H9 (cell line): Measurements from ENCODE around the gene DCAF7. TPM values are rescaled to one million over a fixed set of nuclear protein-coding genes. Genes with fewer than 3 reads are reported as not detected.

ENCODE experiments used
- DNase-seq: peaks from one replicate; pipeline ENCODE4 v3.0.0-alpha.2; 2017
- H2AFZ ChIP-seq: one replicate; pipeline ENCODE4 v1.6.1; 2013; ENCODE audit warnings: mild to moderate bottlenecking, low read length, control low read depth, moderate library complexity
- H2AK5ac ChIP-seq: 2 replicates; pipeline ENCODE4 v1.6.1; 2013; ENCODE audit warnings: low read length, control low read depth, mixed read lengths; ENCODE audit not compliant: insufficient read length
- H2BK120ac ChIP-seq: one replicate; pipeline ENCODE4 v1.6.1; 2013; ENCODE audit warnings: low read depth, mild to moderate bottlenecking, low read length, control low read depth, inconsistent platforms; ENCODE audit not compliant: poor library complexity, severe bottlenecking
- H2BK12ac ChIP-seq: 2 replicates; pipeline ENCODE4 v1.6.1; 2013; ENCODE audit warnings: low read length, control low read depth, mixed read lengths, low read depth; ENCODE audit not compliant: insufficient read length
- H2BK15ac ChIP-seq: 2 replicates; pipeline ENCODE4 v1.6.1; 2013; ENCODE audit warnings: low read depth, low read length, control low read depth
- H2BK20ac ChIP-seq: one replicate; pipeline ENCODE4 v1.6.1; 2013; ENCODE audit warnings: low read depth, mild to moderate bottlenecking, low read length, control low read depth, inconsistent platforms; ENCODE audit not compliant: poor library complexity, severe bottlenecking
- H2BK5ac ChIP-seq: 2 replicates; pipeline ENCODE4 v1.6.1; 2013; ENCODE audit warnings: low read length, control low read depth, mixed read lengths; ENCODE audit not compliant: insufficient read length
- H3K14ac ChIP-seq: 2 replicates; pipeline ENCODE4 v1.6.1; 2013; ENCODE audit warnings: low read length, control low read depth; ENCODE audit not compliant: insufficient read depth
- H3K18ac ChIP-seq: 2 replicates; pipeline ENCODE4 v1.6.1; 2013; ENCODE audit warnings: low read depth, mild to moderate bottlenecking, mixed read lengths, low read length, control low read depth; ENCODE audit not compliant: insufficient read length
- H3K23ac ChIP-seq: 2 replicates; pipeline ENCODE4 v1.6.1; 2013; ENCODE audit warnings: low read length, control low read depth, mixed read lengths, low read depth; ENCODE audit not compliant: insufficient read length
- H3K23me2 ChIP-seq: 2 replicates; pipeline ENCODE4 v1.6.1; 2013; ENCODE audit warnings: low read depth, mild to moderate bottlenecking, mixed read lengths, low read length, control low read depth; ENCODE audit not compliant: insufficient read length, poor library complexity, severe bottlenecking
- H3K27ac ChIP-seq: 2 replicates; pipeline ENCODE4 v1.5.1; 2013; ENCODE audit warnings: low read length, control low read depth, mixed read lengths, low read depth; ENCODE audit not compliant: insufficient read length
- H3K27me3 ChIP-seq: 2 replicates; pipeline ENCODE4 v1.6.1; 2013; ENCODE audit warnings: low read length, control low read depth, inconsistent platforms; ENCODE audit not compliant: insufficient read depth
- H3K4ac ChIP-seq: 2 replicates; pipeline ENCODE4 v1.6.1; 2013; ENCODE audit warnings: low read depth, mild to moderate bottlenecking, control low read depth, inconsistent platforms, low read length, moderate library complexity
- H3K4me1 ChIP-seq: 2 replicates; pipeline ENCODE4 v1.6.1; 2013; ENCODE audit warnings: low read length, control low read depth, inconsistent platforms; ENCODE audit not compliant: insufficient read depth
- H3K4me2 ChIP-seq: 2 replicates; pipeline ENCODE4 v1.6.1; 2013; ENCODE audit warnings: low read length, control low read depth, mixed read lengths; ENCODE audit not compliant: insufficient read length, insufficient read depth
- H3K56ac ChIP-seq: 2 replicates; pipeline ENCODE4 v1.6.1; 2013; ENCODE audit warnings: low read depth, mild to moderate bottlenecking, mixed read lengths, low read length, control low read depth; ENCODE audit not compliant: insufficient read length
- H3K79me1 ChIP-seq: 2 replicates; pipeline ENCODE4 v1.6.1; 2013; ENCODE audit warnings: low read depth, mild to moderate bottlenecking, moderate library complexity, low read length, control low read depth, inconsistent platforms; ENCODE audit not compliant: insufficient read depth, poor library complexity, severe bottlenecking
- H3K79me2 ChIP-seq: 2 replicates; pipeline ENCODE4 v1.6.1; 2013; ENCODE audit warnings: low read length, control low read depth, inconsistent platforms; ENCODE audit not compliant: insufficient read depth
- H3K9ac ChIP-seq: 2 replicates; pipeline ENCODE4 v1.6.1; 2013; ENCODE audit warnings: low read length, control low read depth, mixed read lengths; ENCODE audit not compliant: insufficient read length; ENCODE audit errors: extremely low read depth
- H3K9me3 ChIP-seq: one replicate; pipeline ENCODE4 v1.6.1; 2013; ENCODE audit warnings: low read depth, low read length, inconsistent platforms; ENCODE audit not compliant: control insufficient read depth
- H3T11ph ChIP-seq: one replicate; pipeline ENCODE4 v1.6.1; 2013; ENCODE audit warnings: mild to moderate bottlenecking, low read length, control low read depth, inconsistent platforms
- H4K20me1 ChIP-seq: one replicate; pipeline ENCODE4 v1.6.1; 2013; ENCODE audit not compliant: control insufficient read depth, insufficient read length, insufficient read depth
- H4K5ac ChIP-seq: 2 replicates; pipeline ENCODE4 v1.6.1; 2013; ENCODE audit warnings: low read depth, mild to moderate bottlenecking, mixed read lengths, low read length, control low read depth; ENCODE audit not compliant: insufficient read length
- H4K8ac ChIP-seq: replicated peaks from 2 replicates; pipeline ENCODE4 v1.6.1; 2013; ENCODE audit warnings: low read length, control low read depth, mixed read lengths, low read depth; ENCODE audit not compliant: insufficient read length
- H4K91ac ChIP-seq: 2 replicates; pipeline ENCODE4 v1.6.1; 2013; ENCODE audit warnings: low read depth, mild to moderate bottlenecking, moderate library complexity, mixed read lengths, low read length, control low read depth; ENCODE audit not compliant: insufficient read length
- H3K27ac Mint-ChIP-seq, 3 experiments: 2 replicates in 2 of 3; 3 replicates in 1 of 3; pipeline ENCODE4 v1.8.0; 2020 to 2021; ENCODE audit warnings: mixed read lengths in 3 of 3, mild to moderate bottlenecking in 1 of 3, moderate library complexity in 1 of 3
- H3K27me3 Mint-ChIP-seq: 2 replicates; pipeline ENCODE4 v1.8.0; 2021; ENCODE audit warnings: low read depth, mild to moderate bottlenecking, moderate library complexity, mixed read lengths
- H3K36me3 Mint-ChIP-seq, 3 experiments: 2 replicates in 2 of 3; 3 replicates in 1 of 3; pipeline ENCODE4 v1.8.0; 2020 to 2021; ENCODE audit warnings: low read depth in 3 of 3, mixed read lengths in 3 of 3; ENCODE audit not compliant: insufficient read depth in 1 of 3
- H3K4me1 Mint-ChIP-seq, 2 experiments: 2 replicates each; pipeline ENCODE4 v1.8.0; 2020; ENCODE audit warnings: mixed read lengths in 2 of 2
- H3K4me3 Mint-ChIP-seq, 2 experiments: 2 replicates in 1 of 2; 3 replicates in 1 of 2; pipeline ENCODE4 v1.8.0; 2020 to 2021; ENCODE audit warnings: mild to moderate bottlenecking in 2 of 2, mixed read lengths in 2 of 2, moderate library complexity in 1 of 2
- H3K9me3 Mint-ChIP-seq, 2 experiments: 2 replicates in 1 of 2; 3 replicates in 1 of 2; pipeline ENCODE4 v1.8.0; 2020; ENCODE audit warnings: mild to moderate bottlenecking in 2 of 2, mixed read lengths in 2 of 2, moderate library complexity in 1 of 2
- WGBS: extraction: QIAGEN DNeasy Blood & Tissue Kit; methylation state at CpG from one replicate; pipeline ENCODE4 v1.1.7; 2013; ENCODE audit warnings: missing lambda C conversion rate, low lambda C conversion rate, mixed read lengths; ENCODE audit not compliant: insufficient read length; ENCODE audit errors: extremely low coverage; 5-methylcytosine and 5-hydroxymethylcytosine counted together
- total RNA-seq: library from RNA; stranded (reverse); gene quantifications from 2 replicates; pipeline ENCODE4 v1.2.1, GENCODE V29; 2021
- TF ChIP-seq, protein P1 (sequence below): fragments of 200-600 bp; sonication (generic); conservative IDR thresholded peaks from 3 replicates; pipeline ENCODE4 v1.8.0; 2021; ENCODE audit warnings: antibody characterized with exemption, mild to moderate bottlenecking

Gene DCAF7
- total RNA-seq, 1 experiment from 2014 or later, result 86.2 TPM

DNA sequence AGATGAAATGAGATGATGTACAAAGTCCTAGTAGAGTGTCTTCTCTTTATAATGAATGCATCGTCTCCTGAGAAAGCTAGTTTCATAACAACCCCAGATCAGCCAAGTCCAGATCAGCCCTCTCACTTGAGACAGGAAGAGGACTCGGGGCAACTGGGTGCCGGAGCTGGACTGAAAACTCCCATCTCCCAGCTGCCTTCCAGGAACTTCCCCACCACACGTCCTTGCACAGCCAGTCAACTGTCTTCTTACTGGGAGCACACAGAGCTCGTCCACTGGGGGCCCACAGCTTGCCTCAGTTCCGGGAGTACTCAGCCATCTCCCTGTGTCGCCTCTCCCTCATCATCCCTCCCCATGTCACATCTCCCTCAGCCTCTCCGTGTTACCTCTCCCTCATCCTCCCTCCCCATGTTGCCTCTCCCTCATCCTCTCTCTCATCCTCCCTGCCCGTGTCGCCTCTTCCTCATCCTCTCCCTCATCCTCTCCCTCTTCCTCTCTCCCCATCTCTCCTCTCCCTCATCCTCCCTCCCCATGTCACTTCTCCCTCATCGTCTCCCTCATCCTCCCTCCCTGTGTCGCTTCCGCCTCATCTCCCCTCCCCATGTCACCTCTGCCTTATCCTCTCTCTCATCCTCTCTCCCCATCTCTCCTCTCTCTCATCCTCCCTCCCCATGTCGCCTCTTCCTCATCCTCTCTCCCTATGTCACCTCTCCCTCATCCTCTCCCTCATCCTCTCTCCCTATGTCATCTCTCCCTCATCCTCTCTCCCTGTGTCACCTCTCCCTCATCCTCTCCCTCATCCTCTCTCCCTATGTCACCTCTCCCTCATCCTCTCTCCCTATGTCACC lies 49.5 kb upstream of the DCAF7 start:
- Histone ChIP-seq H3K79me2 (no peaks in the 10 kb centered on the region), H3K18ac (no peak overlapping the region), H3K4me2 (no peak overlapping the region), H2AK5ac (no peak overlapping the region), H3K79me1 (no peaks in the 10 kb centered on the region), H4K20me1 (peaks cover 2% of the 10 kb centered on the region), H3K9me3 (no peaks in the 10 kb centered on the region), H4K8ac (no peak overlapping the region), H3K23me2 (peaks cover 3% of the 10 kb centered on the region), H2BK5ac (no peak overlapping the region), H3K23ac (no peak overlapping the region), H3T11ph (no peak overlapping the region), H3K4ac (no peak overlapping the region), H3K14ac (no peak overlapping the region; the same call in 1 of the 2 replicates), H4K5ac (peak overlapping the region; percentile 4), H3K4me1 (no peaks in the 10 kb centered on the region), H3K9ac (no peak overlapping the region), H2BK12ac (no peak overlapping the region), H4K91ac (no peak overlapping the region), H2BK20ac (no peak overlapping the region), H2BK120ac (no peak overlapping the region), H3K27ac (no peak overlapping the region), H3K56ac (no peak overlapping the region), H2BK15ac (no peak overlapping the region), H2AFZ (no peak overlapping the region), H3K27me3 (no peaks in the 10 kb centered on the region; the same call in 1 of the 2 replicates)
- H3K36me3 Mint-ChIP-seq, result no peaks in the 10 kb centered on the region
- peaks cover 0 to 4% of the 10 kb centered on the region in 2 experiments; a peak in 4 of 5 replicates for H3K9me3 Mint-ChIP-seq
- H3K27ac Mint-ChIP-seq, result no peak overlapping the region
- H3K27me3 Mint-ChIP-seq, result peaks cover 26% of the 10 kb centered on the region
- TF ChIP-seq, protein P1, sequence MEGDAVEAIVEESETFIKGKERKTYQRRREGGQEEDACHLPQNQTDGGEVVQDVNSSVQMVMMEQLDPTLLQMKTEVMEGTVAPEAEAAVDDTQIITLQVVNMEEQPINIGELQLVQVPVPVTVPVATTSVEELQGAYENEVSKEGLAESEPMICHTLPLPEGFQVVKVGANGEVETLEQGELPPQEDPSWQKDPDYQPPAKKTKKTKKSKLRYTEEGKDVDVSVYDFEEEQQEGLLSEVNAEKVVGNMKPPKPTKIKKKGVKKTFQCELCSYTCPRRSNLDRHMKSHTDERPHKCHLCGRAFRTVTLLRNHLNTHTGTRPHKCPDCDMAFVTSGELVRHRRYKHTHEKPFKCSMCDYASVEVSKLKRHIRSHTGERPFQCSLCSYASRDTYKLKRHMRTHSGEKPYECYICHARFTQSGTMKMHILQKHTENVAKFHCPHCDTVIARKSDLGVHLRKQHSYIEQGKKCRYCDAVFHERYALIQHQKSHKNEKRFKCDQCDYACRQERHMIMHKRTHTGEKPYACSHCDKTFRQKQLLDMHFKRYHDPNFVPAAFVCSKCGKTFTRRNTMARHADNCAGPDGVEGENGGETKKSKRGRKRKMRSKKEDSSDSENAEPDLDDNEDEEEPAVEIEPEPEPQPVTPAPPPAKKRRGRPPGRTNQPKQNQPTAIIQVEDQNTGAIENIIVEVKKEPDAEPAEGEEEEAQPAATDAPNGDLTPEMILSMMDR, result no peak
- H3K4me1 Mint-ChIP-seq, result peaks cover 7 to 11% of the 10 kb centered on the region in 2 experiments
- DNase-seq, result no peak
- peak overlapping the region in 1 of 2 experiments; percentile 7; a peak in 1 of 5 replicates for H3K4me3 Mint-ChIP-seq
- WGBS, result 100% methylated on average over 1 of the region's 14 CpGs
